HT-29 (cell line): ENCODE data around the gene TMPRSS11F. TPM values are rescaled to one million over a fixed set of nuclear protein-coding genes. Genes with fewer than 3 reads are reported as not detected.
A peak's percentile ranks its signal among the peaks of the same experiment; 100 is the strongest.
"Not testable (repeated sequence)": the region's sequence is repeated elsewhere in the genome, so short reads cannot be mapped to it uniquely, and the experiment has no call there.

Experiments used
- DNase-seq: peaks from one replicate; pipeline ENCODE4 v3.0.0-alpha.2; 2015; ENCODE audit warnings: low spot score
- total RNA-seq: library from RNA; depleted of rRNA; stranded (reverse); fragments of >200 nt; shearing (Covaris generic); gene quantifications from 2 replicates; pipeline ENCODE4 v1.2.3, GENCODE V29; 2014; rRNA removed

Gene TMPRSS11F
- total RNA-seq: not detected in 2 replicates

GRCh38 chr4:68129793-68130192 is at the start of gene TMPRSS11F:
TMPRSS11F (minus strand) TSS chr4:68129869; CDS start chr4:68129820, 49 bp downstream.
- peak; percentile 67 for DNase-seq

DNA sequence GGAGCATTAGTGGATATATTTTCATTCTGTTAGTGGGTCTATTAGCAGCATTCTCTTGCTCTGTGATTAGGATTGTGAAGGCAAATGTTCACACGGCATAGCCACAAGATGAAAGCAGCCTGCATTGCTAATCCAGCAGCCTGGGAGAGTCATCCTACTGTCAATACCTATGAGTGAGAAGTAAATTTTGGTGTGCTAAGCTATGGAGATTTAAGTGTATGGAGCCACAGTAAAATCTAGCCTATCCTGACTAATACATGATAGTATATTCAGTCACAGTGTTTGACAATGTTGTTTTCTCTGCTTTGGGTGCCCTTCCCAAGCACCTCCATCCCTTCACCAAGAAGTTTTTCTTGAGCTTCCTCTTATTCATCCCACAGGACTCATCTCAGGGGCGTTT is 47.2 kb upstream of the TMPRSS11F start:
- DNase-seq: no peak

DNA sequence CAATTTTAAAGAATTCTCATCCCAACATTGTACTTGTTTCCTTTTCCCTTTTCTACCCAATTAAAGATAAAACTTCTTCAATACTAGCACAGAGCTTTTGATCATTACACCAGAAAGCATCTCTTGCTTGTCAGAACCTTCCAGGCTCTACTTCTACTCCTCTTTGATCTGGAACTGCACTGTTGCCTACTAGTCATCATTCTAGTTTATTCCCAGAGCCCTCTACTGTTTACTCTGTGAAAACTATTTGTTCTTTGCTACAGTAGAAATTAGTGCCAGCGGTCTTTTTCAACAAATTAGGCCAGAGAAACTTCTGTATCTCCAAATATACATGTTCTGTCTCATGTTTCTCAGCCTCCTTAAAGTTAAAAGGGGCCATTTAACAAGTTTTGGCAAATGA is 46.8 kb upstream of the TMPRSS11F start:
- DNase-seq: no peak

DNA sequence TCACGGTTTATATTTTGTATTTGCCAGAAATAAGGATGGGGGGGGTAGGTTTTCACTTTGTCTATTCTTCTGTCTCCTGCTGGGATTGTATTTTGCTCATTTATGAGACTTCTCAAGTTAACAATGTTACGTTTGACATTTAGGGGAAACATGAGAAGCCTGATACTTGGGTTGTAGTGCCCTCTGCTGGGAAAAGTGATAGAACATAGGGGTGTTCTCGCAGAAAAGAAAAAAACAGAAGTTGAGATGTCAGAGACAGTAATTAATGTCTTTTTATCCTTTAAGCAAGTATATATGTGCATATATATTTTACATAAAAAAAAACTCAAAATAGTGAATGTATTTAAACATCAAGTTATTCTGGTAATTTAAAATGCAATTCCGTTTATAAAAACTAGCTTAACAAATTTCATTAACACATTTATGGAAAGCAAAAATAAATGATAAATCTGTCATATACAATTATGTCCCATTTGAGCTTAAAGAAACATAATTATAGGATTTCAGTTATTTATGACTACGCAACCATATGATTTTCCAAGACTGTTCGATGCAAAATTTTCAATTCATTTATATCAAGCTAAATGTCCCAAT is 46.0 kb upstream of the TMPRSS11F start:
- peak; percentile 83 for DNase-seq

GRCh38 chr4:68174389-68174788 is 44.7 kb upstream of the TMPRSS11F start:
- not testable (repeated sequence) for DNase-seq

GRCh38 chr4:68172147-68172546 is 42.5 kb upstream of the TMPRSS11F start:
- DNase-seq: not testable (repeated sequence)

DNA sequence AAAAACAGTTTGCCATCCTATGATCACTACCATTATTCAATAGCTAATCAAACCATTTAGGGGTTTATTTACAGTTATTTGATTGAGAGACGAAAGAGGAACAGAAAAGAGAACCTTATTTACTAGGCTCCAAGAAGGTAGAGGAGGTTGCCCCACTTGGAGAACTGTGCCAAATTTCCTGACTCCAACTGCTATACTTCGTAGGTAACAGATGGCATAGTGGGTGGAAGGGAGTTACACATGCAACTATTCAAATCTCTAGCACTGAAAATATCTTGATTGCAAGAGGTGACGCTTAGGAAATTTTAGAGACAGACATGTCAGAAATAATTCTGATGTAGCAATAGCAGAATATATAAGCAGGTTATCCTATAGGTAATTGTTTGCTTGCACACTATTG is 38.0 kb upstream of the TMPRSS11F start:
- no peak for DNase-seq

DNA sequence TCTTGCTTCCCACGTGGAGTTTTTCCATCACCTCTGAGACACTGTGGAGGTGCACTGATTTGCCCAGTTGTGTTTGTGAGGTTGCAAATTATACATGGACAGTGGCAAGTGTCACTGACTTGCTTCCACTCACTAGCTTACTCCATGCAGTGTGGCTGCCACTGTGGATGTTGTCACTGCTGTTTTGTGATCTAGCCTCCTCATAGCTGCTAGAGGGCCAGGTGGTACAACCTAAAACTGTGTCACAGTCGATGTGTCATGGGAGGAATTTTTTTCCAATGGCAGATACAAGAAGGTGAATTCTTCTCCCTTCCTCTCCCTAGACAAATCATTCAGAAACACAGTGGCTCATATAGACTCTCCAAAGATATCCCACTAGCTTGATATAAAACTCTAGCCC is 37.5 kb upstream of the TMPRSS11F start:
- DNase-seq: no peak

DNA sequence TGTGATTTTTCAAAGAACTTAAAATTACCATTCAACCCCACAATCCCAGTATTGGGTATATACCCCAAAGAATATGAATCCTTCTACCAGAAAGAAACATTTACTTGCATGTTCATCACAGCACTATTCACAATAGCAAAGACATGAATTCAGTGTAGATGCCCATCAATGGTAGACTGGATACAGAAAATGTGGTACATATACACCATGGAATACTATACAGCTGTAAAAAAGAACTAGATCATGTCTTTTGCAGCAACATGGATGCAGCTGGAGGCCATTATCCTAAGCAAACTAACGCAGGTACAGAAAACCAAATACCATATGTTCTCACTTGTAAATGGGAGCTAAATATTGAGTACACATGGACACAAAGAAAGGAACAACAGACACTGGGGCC is 34.1 kb upstream of the TMPRSS11F start:
- no peak for DNase-seq

GRCh38 chr4:68162196-68162595 is 32.5 kb upstream of the TMPRSS11F start:
- no peak for DNase-seq

- DNase-seq: no peak
Observed at GRCh38 chr4:68152411-68152810, 22.7 kb upstream of the TMPRSS11F start.

DNA sequence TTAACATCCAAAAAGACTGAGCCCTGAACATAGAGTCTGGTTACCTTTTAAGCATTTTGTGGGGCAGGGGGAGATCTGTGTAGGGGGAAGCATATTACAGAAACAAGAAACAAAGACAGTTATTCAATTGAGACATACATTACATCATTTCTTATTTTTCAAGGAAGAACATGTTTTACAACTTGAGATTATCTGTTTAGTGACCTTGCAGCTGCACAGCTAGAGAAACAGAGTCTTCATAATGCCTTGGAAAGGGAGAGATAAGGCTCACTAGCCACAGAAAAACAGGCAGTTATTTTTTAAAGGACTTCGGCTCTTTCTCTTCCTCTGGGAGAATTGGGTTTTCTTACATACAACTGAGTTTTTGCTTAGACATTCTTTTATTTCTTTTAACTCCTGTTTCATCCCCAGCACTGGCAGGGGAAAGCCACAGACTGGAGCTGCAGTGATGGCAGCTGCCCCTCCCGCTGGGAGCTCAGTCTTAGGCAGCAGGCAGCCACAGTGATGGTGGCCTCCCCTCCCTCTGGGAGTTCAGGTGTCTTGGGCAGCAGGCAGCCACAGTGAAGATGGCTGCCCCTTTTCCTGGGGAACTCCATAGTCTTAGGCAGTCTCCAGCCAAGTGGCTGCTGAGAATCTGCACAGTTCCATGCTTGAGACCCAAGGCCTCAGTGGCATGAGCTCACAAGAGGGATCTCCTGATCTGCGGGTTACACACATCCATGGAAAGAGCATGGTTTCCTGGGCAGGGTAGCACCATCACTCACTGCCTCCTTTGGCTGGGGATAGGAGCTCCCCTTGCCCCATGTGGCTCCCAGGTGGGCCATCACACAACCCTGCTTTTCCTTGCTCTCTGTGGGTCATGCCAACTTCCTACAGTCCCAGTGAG is 19.4 kb upstream of the TMPRSS11F start:
- no peak for DNase-seq

DNA sequence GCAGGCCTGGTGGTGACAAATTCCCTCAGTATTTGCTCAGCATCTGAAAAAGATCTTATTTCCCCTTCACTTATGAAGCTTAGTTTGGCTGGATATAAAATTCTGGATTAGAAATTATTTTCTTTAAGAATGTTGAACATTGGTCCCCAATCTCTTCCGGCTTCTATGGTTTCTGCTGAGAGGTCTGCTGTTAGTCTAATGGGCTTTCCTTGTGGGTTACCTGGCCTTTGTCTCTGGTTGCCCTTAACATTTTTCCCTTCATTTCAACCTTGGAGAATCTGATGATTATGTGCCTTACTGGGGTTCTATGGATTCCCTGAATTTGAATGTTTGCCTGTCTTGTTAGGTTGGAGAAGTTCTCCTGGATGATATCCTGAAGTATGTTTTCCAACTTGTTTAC is 17.4 kb upstream of the TMPRSS11F start:
- DNase-seq: no peak

- no peak for DNase-seq
Observed at GRCh38 chr4:68145261-68145660, 15.6 kb upstream of the TMPRSS11F start.

DNA sequence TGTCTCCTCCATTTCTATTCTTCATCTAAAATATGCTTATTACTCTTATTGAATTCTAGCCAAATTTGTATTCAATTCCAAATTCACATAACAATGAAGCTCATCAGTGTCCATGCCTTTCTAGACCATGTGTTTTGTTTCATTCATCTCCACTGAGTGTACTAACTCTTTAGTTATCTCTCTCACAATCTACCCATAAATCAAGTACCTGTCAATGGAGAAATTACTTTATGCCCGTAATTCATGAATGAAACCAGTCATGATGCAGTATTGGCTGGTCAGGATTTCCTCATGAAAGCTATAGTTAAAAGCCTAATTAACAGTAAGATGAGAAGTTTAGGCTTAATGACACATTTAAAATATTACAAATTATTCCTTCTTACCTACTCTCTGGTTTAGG is 12.2 kb upstream of the TMPRSS11F start:
- DNase-seq: peak; percentile 6

DNA sequence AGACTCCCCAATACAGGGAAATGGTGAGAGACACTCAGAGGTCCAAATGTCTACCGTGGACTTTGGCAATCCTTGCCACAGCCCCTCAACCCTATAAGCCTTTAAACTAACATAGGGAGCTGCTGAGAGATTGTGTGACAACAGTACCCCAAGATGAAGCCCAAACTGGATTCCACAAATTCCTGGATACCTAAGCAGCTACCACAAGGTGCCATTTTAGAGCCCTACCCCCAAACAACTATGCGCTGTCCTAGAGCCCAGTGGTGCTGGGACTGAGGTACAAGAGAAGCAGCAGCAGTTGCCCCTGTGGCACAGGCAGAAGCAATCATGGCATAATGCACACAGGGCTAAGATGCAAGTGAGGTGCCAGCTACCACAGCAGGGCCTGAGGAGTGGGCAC is 2.7 kb upstream of the TMPRSS11F start:
- no peak for DNase-seq

- DNase-seq: no peak
Observed at GRCh38 chr4:68124262-68124661, 5.4 kb downstream of the TMPRSS11F start.

- no peak for DNase-seq
Observed at GRCh38 chr4:68123525-68123924, 6.1 kb downstream of the TMPRSS11F start.

- no peak for DNase-seq
Observed at GRCh38 chr4:68119921-68120320, 9.7 kb downstream of the TMPRSS11F start.

DNA sequence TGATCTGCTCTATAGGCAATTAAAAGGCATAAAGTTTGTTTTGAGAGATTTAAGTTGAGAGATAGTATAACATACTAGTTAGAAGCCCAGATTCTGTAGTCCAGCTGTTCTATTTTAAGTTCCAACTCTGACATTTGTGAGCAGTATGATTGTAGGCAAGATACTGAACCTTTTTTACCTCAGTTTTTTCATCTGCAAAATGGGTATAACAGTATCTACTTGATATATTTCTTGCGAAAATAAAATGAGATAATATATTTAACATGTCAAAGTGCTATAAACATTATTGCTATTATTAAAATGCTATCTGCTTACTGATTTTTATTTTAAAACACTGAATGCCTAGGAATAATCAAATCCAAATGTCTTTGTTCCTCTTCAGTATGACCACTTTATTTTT is 19.2 kb downstream of the TMPRSS11F start:
- DNase-seq: no peak

GRCh38 chr4:68109868-68110267 is 19.8 kb downstream of the TMPRSS11F start:
- no peak for DNase-seq

DNA sequence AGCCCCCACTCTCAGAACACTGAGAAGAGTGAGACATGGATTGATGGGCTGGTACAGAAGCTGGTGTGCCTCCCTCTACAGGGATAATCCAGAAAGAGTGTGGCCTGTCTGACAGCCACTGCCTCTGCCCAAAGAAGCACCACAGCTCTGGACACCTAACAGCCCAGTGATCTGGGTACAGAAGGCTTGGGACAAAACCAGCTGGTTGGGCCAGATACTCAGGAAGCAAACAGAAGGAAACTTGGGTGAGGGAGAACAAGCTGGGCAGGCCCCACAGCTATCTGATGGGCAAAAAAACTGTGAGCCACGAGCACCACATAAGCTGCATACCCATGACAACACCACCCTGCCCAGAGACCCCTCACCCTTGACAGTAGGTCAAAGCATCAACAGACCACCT is 46.9 kb downstream of the TMPRSS11F start:
- no peak for DNase-seq

DNA sequence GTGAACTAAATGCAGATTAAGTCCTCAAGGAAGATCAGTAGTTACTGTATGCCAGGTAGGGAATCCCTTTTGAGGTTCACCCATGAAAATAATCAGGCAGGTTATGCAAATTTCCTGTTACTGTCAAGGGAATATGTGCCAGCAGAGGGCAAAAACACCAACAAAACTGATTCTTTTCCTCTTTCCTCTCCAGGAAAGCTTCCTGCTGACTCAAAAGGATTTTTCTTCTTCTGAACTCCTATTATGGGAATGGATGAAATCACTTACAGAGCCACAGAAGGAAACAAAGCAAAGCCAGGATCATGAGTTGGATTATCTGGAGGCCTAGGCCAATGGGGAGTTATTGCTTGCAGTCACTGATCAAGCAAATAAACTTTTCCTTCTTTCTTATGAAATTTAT is 49.7 kb downstream of the TMPRSS11F start:
- no peak for DNase-seq
